ENCODE data around the gene RMDN3. TPM values are rescaled to one million over a fixed set of nuclear protein-coding genes. Genes with fewer than 3 reads are reported as not detected.

Gene RMDN3
- total and polyA plus RNA-seq, 2 of the 13 experiments (the other 11 are each of a cell fraction or from before 2014, with no cell fraction given), result 16.8 to 19.5 TPM

DNA sequence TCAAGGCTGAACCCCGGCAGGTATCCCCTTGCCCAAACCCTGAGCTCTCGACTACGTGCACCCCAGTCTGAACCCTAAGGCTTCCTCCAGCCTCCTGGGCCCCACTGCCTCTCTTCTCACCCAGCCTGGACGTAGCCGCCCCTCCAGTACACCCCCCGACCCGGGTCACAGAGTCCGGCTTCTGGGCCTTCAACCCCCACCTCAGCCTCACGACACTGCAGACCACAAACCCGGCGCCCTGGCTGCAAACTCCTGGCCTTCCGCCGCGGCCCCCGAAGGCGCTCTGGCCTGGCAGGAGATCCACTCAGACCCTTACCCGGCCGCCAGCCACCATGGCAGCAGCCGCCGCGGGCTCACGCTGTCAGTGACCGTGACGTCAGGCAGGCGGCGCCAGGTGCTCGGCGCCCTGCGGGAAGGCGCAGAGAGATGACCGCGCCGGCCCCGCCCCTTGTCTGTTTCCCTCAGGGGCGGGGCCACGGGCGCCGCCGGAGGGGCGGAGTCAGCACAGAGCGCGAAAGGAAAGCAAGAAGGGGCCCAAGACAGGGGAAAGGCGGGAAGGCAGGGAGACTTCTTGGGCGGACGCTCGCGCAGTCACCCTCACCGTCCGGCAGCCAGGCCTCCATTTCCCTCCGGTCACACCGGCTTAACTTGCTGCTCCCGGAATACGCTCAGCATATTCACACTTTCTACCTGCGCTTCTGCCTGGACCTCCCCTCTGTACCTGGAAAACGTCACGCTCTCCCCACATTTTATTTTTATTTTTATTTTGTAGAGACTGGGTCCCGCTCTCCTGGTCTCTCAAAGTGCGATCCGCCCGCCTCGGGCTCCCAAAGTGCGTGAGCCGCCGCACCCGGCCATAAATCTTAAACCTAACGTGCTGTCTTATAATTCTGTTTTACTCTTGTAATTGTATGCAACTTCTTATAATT, at the start of gene RMDN3 (continued):
- TF ChIP-seq, protein P1, sequence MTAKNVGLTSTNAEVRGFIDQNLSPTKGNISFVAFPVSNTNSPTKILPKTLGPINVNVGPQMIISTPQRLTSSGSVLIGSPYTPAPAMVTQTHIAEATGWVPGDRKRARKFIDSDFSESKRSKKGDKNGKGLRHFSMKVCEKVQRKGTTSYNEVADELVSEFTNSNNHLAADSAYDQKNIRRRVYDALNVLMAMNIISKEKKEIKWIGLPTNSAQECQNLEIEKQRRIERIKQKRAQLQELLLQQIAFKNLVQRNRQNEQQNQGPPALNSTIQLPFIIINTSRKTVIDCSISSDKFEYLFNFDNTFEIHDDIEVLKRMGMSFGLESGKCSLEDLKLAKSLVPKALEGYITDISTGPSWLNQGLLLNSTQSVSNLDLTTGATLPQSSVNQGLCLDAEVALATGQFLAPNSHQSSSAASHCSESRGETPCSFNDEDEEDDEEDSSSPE (CRISPR knock-in tag; IDR thresholded peaks at IDR 0.05), result peak; percentile 97
- TF ChIP-seq ZFP37 (CRISPR knock-in tag; IDR thresholded peaks at IDR 0.05; ENCODE audit: borderline replicate concordance) (no peak), MEIS1 (CRISPR knock-in tag; IDR thresholded peaks at IDR 0.05; ENCODE audit: borderline replicate concordance) (peak; percentile 91), EP300 (IDR thresholded peaks at IDR 0.05; ENCODE audit: low read depth in 2 of 2, low read length in 2 of 2) (no peak; a peak in 1 of 4 replicates), EP300 (CRISPR knock-in tag; IDR thresholded peaks at IDR 0.05; ENCODE audit: borderline replicate concordance) (no peak), ZNF614 (CRISPR knock-in tag; IDR thresholded peaks at IDR 0.05; ENCODE audit: borderline replicate concordance) (no peak), NFE2L1 (CRISPR knock-in tag; IDR thresholded peaks at IDR 0.05; ENCODE audit: borderline replicate concordance) (no peak; the same call in 1 of the 2 replicates), ZNF367 (CRISPR knock-in tag; IDR thresholded peaks at IDR 0.05; ENCODE audit: borderline replicate concordance) (no peak), ZNF256 (CRISPR knock-in tag; conservative IDR thresholded peaks at IDR 0.05) (no peak; the same call in 1 of the 2 replicates), ZNF501 (CRISPR knock-in tag; IDR thresholded peaks at IDR 0.05) (peak; percentile 93), ZNF556 (CRISPR knock-in tag; IDR thresholded peaks at IDR 0.05; ENCODE audit: borderline replicate concordance) (peak; percentile 61; the same call in 1 of the 2 replicates), ZNF563 (CRISPR knock-in tag; IDR thresholded peaks at IDR 0.05) (no peak), PHF8 (CRISPR knock-in tag; IDR thresholded peaks at IDR 0.05) (peak; percentile 91), ZNF20 (CRISPR knock-in tag; IDR thresholded peaks at IDR 0.05) (no peak), KLF9 (CRISPR knock-in tag; IDR thresholded peaks at IDR 0.05; ENCODE audit: low read depth) (no peak; the same call in 1 of the 2 replicates), SMAD9 (CRISPR knock-in tag; IDR thresholded peaks at IDR 0.05) (no peak), ZNF337 (CRISPR knock-in tag; IDR thresholded peaks at IDR 0.05; ENCODE audit: borderline replicate concordance, low read depth) (no peak), GABPB1 (CRISPR knock-in tag; IDR thresholded peaks at IDR 0.05) (peak; percentile 88), HNRNPH1 (optimal IDR thresholded peaks at IDR 0.05; ENCODE audit: low read depth, low read length) (no peak), DR1 (CRISPR knock-in tag; IDR thresholded peaks at IDR 0.05) (0 out of 2 replicates have a peak, but pooled peaks have one; percentile 35), FOXC1 (CRISPR knock-in tag; IDR thresholded peaks at IDR 0.05; ENCODE audit: borderline replicate concordance) (peak; percentile 48), PHB2 (IDR thresholded peaks at IDR 0.05; ENCODE audit: partially characterized antibody) (no peak), ZNF766 (CRISPR knock-in tag; IDR thresholded peaks at IDR 0.05; ENCODE audit: borderline replicate concordance) (no peak), CTCF (CRISPR knock-in tag; IDR thresholded peaks at IDR 0.05) (peak; percentile 35), HIC2 (CRISPR knock-in tag; IDR thresholded peaks at IDR 0.05; ENCODE audit: low read depth) (no peak), ZSCAN30 (CRISPR knock-in tag; IDR thresholded peaks at IDR 0.05) (no peak)

All from HepG2 (cell line).